HuH-7 (cell line): Measurements from ENCODE around the gene SLC29A1.
"Not testable (repeated sequence)": the region's sequence is repeated elsewhere in the genome, so short reads cannot be mapped to it uniquely, and the experiment has no call there.

ENCODE experiments used
- DNase-seq: peaks from one replicate; pipeline ENCODE4 v3.0.0; 2011; ENCODE audit warnings: low spot score

SLC29A1 gene

GRCh38 chr6:44223319-44224028 lies at the start of gene SLC29A1:
Gene SLC29A1, plus strand, starts transcription at chr6:44223595. Its CDS starts 3,719 bp downstream, at chr6:44227314.
- DNase-seq, result peak; percentile 84

- DNase-seq, result no peak
These were observed 47.1 kb upstream of the SLC29A1 start for GRCh38 chr6:44176130-44176761.

GRCh38 chr6:44176762-44177509 lies 46.5 kb upstream of the SLC29A1 start:
- DNase-seq, result no peak

- no peak for DNase-seq
These were observed 45.5 kb upstream of the SLC29A1 start for GRCh38 chr6:44177691-44178423.

GRCh38 chr6:44178424-44179071 lies 44.8 kb upstream of the SLC29A1 start:
- no peak for DNase-seq

GRCh38 chr6:44179072-44179536 lies 44.3 kb upstream of the SLC29A1 start:
- no peak for DNase-seq

- DNase-seq, result no peak
These were observed 43.7 kb upstream of the SLC29A1 start for GRCh38 chr6:44179648-44180047.

GRCh38 chr6:44180406-44180805 lies 43.0 kb upstream of the SLC29A1 start:
- no peak for DNase-seq

- DNase-seq, result no peak
These were observed 42.5 kb upstream of the SLC29A1 start for GRCh38 chr6:44180886-44181285.

GRCh38 chr6:44181784-44182183 lies 41.6 kb upstream of the SLC29A1 start:
- not testable (repeated sequence) for DNase-seq

GRCh38 chr6:44182911-44183390 lies 40.4 kb upstream of the SLC29A1 start:
- DNase-seq, result no peak

GRCh38 chr6:44183783-44184182 lies 39.6 kb upstream of the SLC29A1 start:
- DNase-seq, result no peak

GRCh38 chr6:44185356-44185755 lies 38.0 kb upstream of the SLC29A1 start:
- DNase-seq, result not testable (repeated sequence)

- DNase-seq, result no peak
These were observed 37.3 kb upstream of the SLC29A1 start for GRCh38 chr6:44185953-44186634.

- DNase-seq, result no peak
These were observed 36.8 kb upstream of the SLC29A1 start for GRCh38 chr6:44186635-44187025.

GRCh38 chr6:44188819-44189218 lies 34.6 kb upstream of the SLC29A1 start:
- no peak for DNase-seq

- no peak for DNase-seq
These were observed 34.1 kb upstream of the SLC29A1 start for GRCh38 chr6:44189257-44189656.

- no peak for DNase-seq
These were observed 32.7 kb upstream of the SLC29A1 start for GRCh38 chr6:44190715-44191114.

GRCh38 chr6:44192428-44193041 lies 30.9 kb upstream of the SLC29A1 start:
- no peak for DNase-seq

GRCh38 chr6:44193307-44193910 lies 30.0 kb upstream of the SLC29A1 start:
- DNase-seq, result no peak
